ENCODE measurements around the gene TWIST2. TPM values are rescaled to one million over a fixed set of nuclear protein-coding genes. Genes with fewer than 3 reads are reported as not detected.

Gene TWIST2
- total RNA-seq, 2 donors from 2014 or later, result 7.5 to 40.5 TPM

DNA sequence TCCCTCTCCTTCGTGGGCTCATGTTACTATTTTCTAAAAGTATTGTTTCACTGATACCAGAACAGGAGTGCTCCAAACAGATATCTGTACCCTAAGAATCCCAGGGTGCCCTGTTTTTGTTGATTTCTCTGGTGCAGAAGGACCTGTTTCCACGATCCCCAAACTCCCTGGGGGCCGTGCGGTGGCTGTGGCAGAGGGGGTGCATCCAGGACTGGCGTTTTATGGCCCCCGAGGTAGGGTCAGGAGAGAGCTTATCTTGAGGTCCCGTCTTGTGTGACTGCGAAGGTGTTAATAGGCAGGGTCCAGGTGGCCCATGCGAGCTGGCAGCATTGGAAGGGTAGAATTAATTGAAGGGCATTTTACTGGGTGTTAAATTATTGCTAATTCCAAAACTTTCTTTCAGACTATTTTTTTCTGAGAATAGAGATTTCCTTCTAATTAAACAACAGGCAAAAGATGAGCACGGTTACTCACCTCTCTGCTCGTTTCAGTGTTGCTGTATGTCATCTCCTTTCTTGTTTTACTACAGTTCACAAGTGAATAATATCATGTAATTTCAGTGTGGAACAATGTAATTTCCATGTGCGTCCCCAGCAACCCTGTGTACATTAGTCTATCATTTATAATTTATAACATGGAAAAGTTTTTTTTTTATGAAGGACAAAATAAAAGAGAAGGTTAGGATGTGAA, 8.2 kb downstream of the TWIST2 start:
- DNase-seq (no peak), ATAC-seq (no peak)
- Histone ChIP-seq H3K4me1 (no peaks in the 10 kb centered on the region), H3K27me3 (peaks cover 0 to 8% of the 10 kb centered on the region in 2 donors), H3K4me3 (no peak overlapping the region), H3K36me3 (replicated peaks in 1 of 2; ENCODE audit: insufficient read depth in 1 of 2, low read depth in 2 of 2) (no peaks in the 10 kb centered on the region), H3K27ac (no peak overlapping the region), H3K9me3 (no peaks in the 10 kb centered on the region)
- WGBS, 2 donors, result 51 to 56% methylated on average over 12 of the region's 12 CpGs
- TF ChIP-seq, protein P1, sequence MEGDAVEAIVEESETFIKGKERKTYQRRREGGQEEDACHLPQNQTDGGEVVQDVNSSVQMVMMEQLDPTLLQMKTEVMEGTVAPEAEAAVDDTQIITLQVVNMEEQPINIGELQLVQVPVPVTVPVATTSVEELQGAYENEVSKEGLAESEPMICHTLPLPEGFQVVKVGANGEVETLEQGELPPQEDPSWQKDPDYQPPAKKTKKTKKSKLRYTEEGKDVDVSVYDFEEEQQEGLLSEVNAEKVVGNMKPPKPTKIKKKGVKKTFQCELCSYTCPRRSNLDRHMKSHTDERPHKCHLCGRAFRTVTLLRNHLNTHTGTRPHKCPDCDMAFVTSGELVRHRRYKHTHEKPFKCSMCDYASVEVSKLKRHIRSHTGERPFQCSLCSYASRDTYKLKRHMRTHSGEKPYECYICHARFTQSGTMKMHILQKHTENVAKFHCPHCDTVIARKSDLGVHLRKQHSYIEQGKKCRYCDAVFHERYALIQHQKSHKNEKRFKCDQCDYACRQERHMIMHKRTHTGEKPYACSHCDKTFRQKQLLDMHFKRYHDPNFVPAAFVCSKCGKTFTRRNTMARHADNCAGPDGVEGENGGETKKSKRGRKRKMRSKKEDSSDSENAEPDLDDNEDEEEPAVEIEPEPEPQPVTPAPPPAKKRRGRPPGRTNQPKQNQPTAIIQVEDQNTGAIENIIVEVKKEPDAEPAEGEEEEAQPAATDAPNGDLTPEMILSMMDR (IDR thresholded peaks at IDR 0.05), result no peak
- no peak for TF ChIP-seq POLR2A (IDR thresholded peaks at IDR 0.05)
- intact Hi-C loops (cut with DNase I), result no loop called here

DNA sequence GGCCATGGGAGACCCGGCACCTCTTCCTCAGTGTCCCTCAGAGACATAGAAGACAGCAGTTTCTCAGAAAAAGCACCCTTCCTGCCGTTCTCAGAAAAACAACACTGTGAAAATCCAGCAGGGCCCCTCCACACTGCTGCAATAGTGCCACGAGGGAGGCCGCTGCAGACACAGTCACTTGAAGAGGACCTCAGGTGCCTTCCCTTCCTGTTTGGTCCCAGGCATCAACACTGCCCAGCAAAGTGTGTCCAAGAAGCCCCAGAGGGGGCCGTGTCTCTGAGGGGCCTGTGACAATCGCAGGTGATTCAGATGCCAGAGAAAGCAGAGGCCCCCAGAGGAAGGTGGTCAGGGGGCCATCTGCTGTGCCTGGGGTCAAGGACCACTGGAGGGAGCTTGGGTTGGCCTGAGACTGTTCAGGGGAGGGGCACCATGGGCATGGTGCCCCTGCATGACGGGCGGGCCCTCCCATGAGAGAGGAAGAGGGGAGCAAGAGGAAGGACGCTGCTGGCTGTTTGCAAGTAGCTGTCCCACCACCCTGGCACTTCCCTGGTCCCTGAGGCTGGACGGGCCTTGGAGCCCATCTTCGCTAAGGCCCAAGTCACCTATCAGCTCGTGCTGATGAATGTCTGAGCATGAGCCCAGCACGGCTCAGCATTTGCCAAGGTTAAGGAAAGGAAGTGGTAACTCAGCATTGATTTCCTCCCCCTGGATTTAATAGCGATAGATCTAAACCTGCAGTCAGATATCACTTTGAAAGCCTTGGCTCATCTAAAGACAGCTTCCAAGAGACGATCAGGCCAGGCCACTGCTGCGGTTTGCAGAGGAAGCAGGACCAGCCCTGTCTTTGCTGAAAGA, 9.1 kb downstream of the TWIST2 start:
- ATAC-seq (no peak), DNase-seq (no peak)
- no peak overlapping the region for H3K4me3 ChIP-seq
- 60 to 64% methylated on average over 13 to 16 of the region's 16 CpGs for WGBS, 2 donors
- peaks cover 0 to 2% of the 10 kb centered on the region in 2 donors for H3K27me3 ChIP-seq
- H3K4me1 ChIP-seq, result no peaks in the 10 kb centered on the region
- no peak for TF ChIP-seq POLR2A (IDR thresholded peaks at IDR 0.05)
- TF ChIP-seq, protein P1 (IDR thresholded peaks at IDR 0.05), result no peak
- H3K36me3 ChIP-seq (replicated peaks in 1 of 2; ENCODE audit: insufficient read depth in 1 of 2, low read depth in 2 of 2), result no peaks in the 10 kb centered on the region
- intact Hi-C loops (cut with DNase I), result no loop called here
- no peaks in the 10 kb centered on the region for H3K9me3 ChIP-seq
- no peak overlapping the region for H3K27ac ChIP-seq

DNA sequence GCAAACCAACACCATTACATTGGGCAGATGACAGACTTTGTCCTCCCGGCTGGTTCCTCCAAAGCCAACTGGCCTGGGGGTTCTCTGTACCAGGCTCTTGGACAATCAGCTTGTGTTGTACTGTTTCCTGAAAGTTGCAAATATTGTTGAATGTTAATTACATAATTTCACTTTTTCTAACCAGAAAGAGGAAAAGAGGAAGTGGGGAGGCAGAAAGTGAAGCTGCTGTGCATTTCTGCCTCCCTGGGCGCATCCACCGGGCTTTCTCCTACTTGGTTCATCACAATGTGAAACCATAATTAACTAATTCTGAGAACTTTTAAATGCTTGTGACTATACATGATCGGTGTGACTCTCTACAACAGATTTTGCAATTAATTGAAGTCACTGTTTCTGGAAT, 10.1 kb downstream of the TWIST2 start:
- H3K4me1 ChIP-seq, result no peaks in the 10 kb centered on the region
- no peaks in the 10 kb centered on the region for H3K27me3 ChIP-seq
- no peak overlapping the region for H3K4me3 ChIP-seq
- TF ChIP-seq, protein P1 (IDR thresholded peaks at IDR 0.05), result no peak
- no peak for TF ChIP-seq POLR2A (IDR thresholded peaks at IDR 0.05)
- H3K9me3 ChIP-seq, result no peaks in the 10 kb centered on the region
- ATAC-seq (no peak), DNase-seq (no peak)
- no peak overlapping the region for H3K27ac ChIP-seq
- H3K36me3 ChIP-seq (replicated peaks in 1 of 2; ENCODE audit: insufficient read depth in 1 of 2, low read depth in 2 of 2), result no peaks in the 10 kb centered on the region
- WGBS, 2 donors, result 79% methylated on average over 4 of the region's 4 CpGs
- intact Hi-C loops (cut with DNase I), result no loop called here

DNA sequence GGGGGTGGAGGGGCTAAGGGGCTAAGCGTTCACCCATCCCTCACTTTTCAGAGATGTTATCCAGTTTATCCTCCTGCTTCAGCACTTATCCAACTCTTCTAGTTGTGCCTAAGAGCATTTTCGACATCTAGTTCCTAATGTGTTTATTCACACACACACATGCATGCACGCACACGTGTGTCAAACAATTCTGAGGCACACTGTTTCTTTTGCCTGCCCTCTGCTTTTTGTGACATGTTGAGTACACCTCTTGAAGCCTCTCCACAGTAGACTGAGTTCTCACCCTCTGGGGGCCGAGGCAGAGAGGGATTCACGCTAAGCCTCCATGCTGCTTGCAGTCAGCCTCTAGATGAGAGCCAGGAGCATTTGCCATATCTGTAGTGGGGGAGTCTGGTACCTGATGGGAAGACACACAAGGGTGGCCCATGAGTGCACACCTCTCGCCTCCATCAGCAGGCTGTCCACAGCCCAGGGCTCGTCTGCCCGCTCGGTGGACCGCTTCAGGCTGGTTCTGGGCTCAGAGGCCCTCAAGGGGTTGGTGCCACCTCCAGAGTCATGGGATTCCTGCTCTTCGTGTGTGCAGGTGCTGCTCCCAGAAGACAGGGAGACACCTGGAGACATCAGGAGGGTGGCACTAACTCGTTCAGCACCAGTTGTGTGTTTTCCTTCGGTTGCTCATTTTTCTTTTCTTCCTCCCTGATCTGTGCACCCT, 11.9 kb downstream of the TWIST2 start:
- TF ChIP-seq, protein P1 (IDR thresholded peaks at IDR 0.05), result no peak
- TF ChIP-seq POLR2A (IDR thresholded peaks at IDR 0.05), result no peak
- no peak for ATAC-seq
- H3K27me3 ChIP-seq, result peaks cover 0 to 3% of the 10 kb centered on the region in 2 donors
- H3K9me3 ChIP-seq, result no peaks in the 10 kb centered on the region
- no peak overlapping the region for H3K4me3 ChIP-seq
- no peak for DNase-seq
- WGBS, 2 donors, result 59 to 61% methylated on average over 13 to 14 of the region's 14 CpGs
- no peak overlapping the region for H3K27ac ChIP-seq
- intact Hi-C loops (cut with DNase I), result no loop called here
- H3K36me3 ChIP-seq (replicated peaks in 1 of 2; ENCODE audit: insufficient read depth in 1 of 2, low read depth in 2 of 2), result no peaks in the 10 kb centered on the region
- H3K4me1 ChIP-seq, result peaks cover 6% of the 10 kb centered on the region
